22Rv1 (cell line): ENCODE results near the gene SH3BP2.

ENCODE experiments used
- ZFX ChIP-seq: fragments of 450-650 bp; IDR thresholded peaks from 2 replicates; pipeline ENCODE4 v1.6.1; 2017; ENCODE audit warnings: antibody characterized with exemption, borderline replicate concordance
- TF ChIP-seq, protein P1 (sequence below): fragments of 450-650 bp; IDR thresholded peaks from 2 replicates; pipeline ENCODE4 v1.5.1; 2017; ENCODE audit warnings: mild to moderate bottlenecking

DNA sequence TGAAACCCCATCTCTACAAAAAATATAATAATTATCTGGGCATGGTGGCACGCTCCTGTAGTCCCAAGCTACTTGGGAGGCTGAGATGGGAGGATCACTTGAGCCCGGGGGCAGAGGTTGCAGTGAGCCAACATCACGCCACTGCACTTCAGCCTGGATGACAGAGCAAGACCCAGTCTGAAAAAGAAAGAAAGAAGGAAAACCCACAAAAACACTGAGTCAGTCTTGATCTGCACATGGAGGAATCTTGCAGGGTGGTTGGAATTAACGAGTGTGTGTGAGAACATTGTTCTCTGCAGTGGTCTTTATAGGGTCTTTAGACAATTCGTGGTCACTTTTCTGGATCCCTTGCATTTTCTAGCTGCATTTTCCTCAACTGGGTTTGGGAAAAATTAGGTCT is 74.0 kb downstream of the SH3BP2 start:
- TF ChIP-seq, protein P1, sequence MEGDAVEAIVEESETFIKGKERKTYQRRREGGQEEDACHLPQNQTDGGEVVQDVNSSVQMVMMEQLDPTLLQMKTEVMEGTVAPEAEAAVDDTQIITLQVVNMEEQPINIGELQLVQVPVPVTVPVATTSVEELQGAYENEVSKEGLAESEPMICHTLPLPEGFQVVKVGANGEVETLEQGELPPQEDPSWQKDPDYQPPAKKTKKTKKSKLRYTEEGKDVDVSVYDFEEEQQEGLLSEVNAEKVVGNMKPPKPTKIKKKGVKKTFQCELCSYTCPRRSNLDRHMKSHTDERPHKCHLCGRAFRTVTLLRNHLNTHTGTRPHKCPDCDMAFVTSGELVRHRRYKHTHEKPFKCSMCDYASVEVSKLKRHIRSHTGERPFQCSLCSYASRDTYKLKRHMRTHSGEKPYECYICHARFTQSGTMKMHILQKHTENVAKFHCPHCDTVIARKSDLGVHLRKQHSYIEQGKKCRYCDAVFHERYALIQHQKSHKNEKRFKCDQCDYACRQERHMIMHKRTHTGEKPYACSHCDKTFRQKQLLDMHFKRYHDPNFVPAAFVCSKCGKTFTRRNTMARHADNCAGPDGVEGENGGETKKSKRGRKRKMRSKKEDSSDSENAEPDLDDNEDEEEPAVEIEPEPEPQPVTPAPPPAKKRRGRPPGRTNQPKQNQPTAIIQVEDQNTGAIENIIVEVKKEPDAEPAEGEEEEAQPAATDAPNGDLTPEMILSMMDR: no peak
- no peak for TF ChIP-seq ZFX
